Heart left ventricle (tissue), 13 donors: ENCODE measurements around the gene ZNF672.

Experiments
- CTCF ChIP-seq, 12 donors: fragments of 200-600 bp; sonication (generic) in 4 of 12; IDR thresholded peaks; one replicate each; pipeline versions ENCODE4 v1.5.0 to v1.8.0; 2018 to 2022; ENCODE audit warnings: antibody characterized with exemption in 12 of 12, mild to moderate bottlenecking in 5 of 12
- POLR2A ChIP-seq, 2 donors: fragments of 450-650 bp; IDR thresholded peaks; one replicate each; pipeline ENCODE4 v1.6.1; 2017; ENCODE audit warnings: antibody characterized with exemption in 2 of 2, mild to moderate bottlenecking in 2 of 2, moderate library complexity in 2 of 2
- donor health status: ischemic (EF 13 %, LVEDD 7.1; RV severe dilation, severe dysfunction).
- donor health status: DM: no; HTN: yes; CAD: no.
- donor health status: DM: no; HTN: no; CAD: no.
- donor health status: ischemic (EF 25% LVEDD 6.9; RV normal size, moderate dysfunction).
- donor health status: ischemic (EF 25% LVEDD 5.7; RV mildly dilated, moderate dysfunction).
- donor health status: ischemic (EF 35%, LVEDD 5.7; RV mildly dilated, moderate dysfunction).
- donor health status: nonischemic (EF 11% LVEDD 7.7; RV severe dilation, severe dysfunction).
- donor health status: DM: yes; HTN: yes; CAD: no.
- donor health status: PGD.
- donor health status: ischemic (EF 29% LVEDD 5.4; RV normal size, mild dysfunction).
- donor health status: nonischemic (EF 23%, LVEDD 6.1; RV moderate dilation, normal function).

- TF ChIP-seq CTCF (IDR thresholded peaks at IDR 0.05) (no peak), POLR2A (IDR thresholded peaks at IDR 0.05) (no peak)
Measured at GRCh38 chr1:248804771-248805681, 33.0 kb upstream of the ZNF672 start.
